NCI-H1417 (cell line): ENCODE data around the gene ARSG.
A peak's percentile ranks its signal among the peaks of the same experiment; 100 is the strongest.
"Not testable (repeated sequence)": the region's sequence is repeated elsewhere in the genome, so short reads cannot be mapped to it uniquely, and the experiment has no call there.

Experiments used
- DNase-seq, 3 experiments: peaks; one replicate each; lab custom pipeline; 2025; lab: John Stamatoyannopoulos, UW

ARSG gene

GRCh38 chr17:68290955-68291835 lies at the start of gene ARSG, which contains the start of gene SLC16A6:
Gene ARSG (plus strand): TSS chr17:68291495. CDS start chr17:68307494, 15,999 bp downstream.
Gene SLC16A6 (minus strand): TSS chr17:68291127. CDS start chr17:68278320, 12,807 bp downstream.
- DNase-seq, result peak; percentile 57 to 77 (median 69)

GRCh38 chr17:68246271-68247028 lies 44.8 kb upstream of the ARSG start:
- peak in 1 of 3 experiments; percentile 29 for DNase-seq

GRCh38 chr17:68247445-68248198 lies 43.7 kb upstream of the ARSG start, which contains the start of gene AMZ2:
Gene AMZ2 (plus strand): TSS chr17:68248043. CDS start chr17:68250188, 2,145 bp downstream.
- DNase-seq, result peak; percentile 96 to 97 (median 96)

DNA sequence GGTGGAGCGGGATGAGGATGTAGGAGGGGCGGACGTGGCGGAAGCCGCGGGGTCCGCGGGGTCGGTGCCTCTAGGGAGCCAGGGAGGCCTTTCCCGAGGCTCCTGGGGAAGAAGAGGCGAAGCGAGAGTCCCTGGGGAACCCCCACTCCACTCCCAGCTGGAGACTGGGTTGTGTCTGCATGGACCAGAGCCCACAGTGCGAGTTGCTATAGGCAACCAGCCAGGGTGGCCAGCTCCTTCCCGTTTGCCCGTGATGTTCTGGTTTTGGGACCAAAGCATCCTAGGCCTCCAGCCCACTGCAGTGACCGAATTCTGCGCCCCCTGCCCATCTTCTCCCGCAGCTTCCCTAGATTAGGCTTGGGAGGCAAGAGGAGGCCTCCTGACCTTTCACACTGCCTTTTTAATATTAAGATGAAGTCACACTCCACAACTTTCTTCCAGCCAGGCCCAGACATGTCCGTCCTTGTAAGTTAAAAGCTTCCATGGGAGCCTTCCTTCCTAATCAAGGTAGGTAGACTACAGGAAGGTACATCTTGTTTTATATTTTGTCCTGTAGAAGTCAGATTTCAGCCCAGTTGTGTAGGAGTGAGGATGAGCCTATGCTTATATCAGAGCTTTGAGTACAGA lies 43.0 kb upstream of the ARSG start:
- peak; percentile 49 to 90 (median 83) for DNase-seq

- no peak for DNase-seq
Observed at GRCh38 chr17:68248891-68249290, 42.4 kb upstream of the ARSG start.

DNA sequence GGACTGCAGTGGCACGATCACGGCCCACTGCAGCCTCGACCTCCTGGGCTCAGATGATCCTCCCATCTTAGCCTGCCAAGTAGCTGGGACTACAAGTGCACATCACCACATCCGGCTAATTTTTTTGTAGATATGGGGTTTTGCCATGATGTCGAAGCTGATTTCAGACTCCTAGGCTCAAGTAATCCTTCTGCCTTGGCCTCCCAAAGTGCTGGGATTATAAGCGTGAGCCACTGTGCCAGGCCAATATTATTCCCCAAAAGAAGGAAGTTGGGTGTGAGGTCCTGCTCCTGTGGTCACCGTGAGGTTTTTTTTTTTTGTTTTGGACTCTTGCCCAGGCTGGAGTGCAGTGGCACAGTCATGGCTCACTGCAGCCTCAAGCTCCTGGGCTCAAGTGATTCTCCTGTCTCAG lies 41.9 kb upstream of the ARSG start:
- DNase-seq, result no peak

DNA sequence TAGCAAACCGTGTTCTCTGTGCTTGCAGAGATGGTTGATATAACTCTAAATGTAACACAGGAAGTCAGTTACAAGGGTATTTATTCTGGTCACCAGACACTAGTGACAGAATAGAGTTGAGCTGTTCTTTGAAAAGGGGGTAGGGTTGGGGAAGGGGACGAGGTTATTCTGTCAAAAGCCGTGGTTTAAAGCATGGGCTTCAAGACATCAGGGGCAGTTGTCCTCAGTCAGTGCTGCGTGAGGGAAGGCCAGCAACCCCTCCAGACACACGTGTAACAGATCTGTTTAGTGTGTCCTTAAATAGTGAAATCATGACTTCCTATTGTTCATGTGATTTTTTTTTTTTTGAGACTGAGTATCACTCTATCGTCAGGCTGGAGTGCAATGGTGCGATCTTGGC lies 37.9 kb upstream of the ARSG start:
- DNase-seq, result not testable (repeated sequence)

GRCh38 chr17:68255151-68255550 lies 36.1 kb upstream of the ARSG start:
- no peak for DNase-seq

GRCh38 chr17:68255731-68256538 lies 35.4 kb upstream of the ARSG start:
- DNase-seq, result no peak

DNA sequence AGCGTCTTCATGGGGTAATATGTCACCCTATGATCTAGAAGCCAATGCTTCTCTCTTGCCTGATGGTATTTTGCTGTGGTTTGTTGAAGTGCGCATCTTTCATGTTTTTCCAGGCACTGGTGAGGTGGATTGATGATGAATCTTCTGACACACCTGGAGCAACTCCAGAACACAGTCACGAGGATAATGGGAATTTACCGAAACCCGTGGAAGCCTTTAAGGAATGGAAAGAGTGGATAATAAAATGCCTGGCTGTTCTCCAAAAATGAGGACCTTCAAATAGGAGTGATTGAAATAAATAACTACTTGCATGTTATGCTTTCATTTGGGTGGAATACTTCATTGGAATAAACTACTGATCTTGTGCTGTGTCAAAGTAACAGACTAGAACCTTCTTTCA lies 34.6 kb upstream of the ARSG start:
- not testable (repeated sequence) for DNase-seq

DNA sequence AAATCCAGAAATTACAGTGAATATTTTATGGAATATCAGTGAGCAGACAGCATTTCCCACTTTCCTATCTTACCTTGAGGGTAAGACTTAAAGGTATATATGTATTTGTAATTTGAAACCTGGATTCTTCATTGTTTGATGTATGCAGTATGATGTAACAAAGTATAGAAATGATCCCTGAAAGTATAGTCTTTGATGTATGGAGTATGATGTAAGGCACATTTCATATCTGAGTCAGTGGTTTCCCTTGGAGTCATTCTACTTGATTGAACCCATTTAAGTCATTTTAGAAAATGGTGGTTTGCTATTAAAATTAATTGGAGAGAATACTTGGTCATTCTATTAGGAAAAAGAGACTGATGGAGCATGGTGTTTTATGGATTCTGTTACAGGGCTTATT lies 33.4 kb upstream of the ARSG start:
- no peak for DNase-seq

- DNase-seq, result not testable (repeated sequence)
Observed at GRCh38 chr17:68258890-68259647, 32.2 kb upstream of the ARSG start.

DNA sequence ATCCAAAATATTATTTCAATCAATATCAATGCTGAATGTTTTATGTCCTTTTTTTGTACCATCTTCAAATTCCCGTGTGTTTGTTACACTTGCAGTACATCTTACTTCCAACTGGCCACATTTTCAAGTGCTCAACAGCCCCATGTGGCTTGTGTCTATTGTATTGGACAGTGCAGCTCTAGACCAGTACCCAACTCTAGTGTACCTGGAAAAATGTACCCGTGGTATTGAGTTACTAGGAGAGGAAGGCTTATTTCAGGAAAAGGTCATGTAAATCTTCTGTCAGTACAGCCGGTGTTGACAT lies 31.7 kb upstream of the ARSG start:
- not testable (repeated sequence) for DNase-seq

DNA sequence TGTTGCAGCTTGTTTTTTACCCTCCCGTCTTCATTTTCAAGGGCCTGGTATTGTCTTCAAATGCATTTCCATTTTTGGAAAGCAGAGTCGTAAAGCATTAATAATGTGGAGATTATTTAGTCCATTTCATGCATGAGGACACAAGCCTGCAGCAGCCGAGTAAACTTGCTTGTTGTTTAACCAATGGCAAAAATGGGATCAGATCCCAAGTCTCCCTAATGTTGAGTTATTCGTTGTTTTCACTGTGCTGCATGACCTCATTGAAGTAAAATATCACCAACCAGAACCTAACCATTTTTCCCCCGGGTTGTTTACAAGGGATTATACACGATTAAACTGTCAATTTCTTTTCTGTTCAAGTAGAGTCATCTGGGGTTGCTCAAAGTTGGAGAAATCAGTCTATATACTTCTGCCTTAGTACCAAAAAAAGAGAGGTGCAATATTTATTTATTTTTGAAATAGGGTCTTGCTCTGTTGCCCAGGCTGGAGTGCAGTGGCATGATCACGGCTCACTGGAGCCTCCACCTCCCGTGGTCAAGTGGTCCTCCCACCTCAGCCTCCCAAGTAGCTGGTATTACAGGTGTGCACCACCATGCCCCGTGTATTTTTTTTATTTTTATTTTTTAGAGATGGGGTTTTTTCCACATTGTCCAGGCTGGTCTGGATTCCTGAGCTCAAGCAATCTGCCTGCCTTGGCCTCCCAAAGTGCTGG lies 31.1 kb upstream of the ARSG start:
- no peak for DNase-seq

GRCh38 chr17:68262467-68262866 lies 28.8 kb upstream of the ARSG start:
- not testable (repeated sequence) for DNase-seq

DNA sequence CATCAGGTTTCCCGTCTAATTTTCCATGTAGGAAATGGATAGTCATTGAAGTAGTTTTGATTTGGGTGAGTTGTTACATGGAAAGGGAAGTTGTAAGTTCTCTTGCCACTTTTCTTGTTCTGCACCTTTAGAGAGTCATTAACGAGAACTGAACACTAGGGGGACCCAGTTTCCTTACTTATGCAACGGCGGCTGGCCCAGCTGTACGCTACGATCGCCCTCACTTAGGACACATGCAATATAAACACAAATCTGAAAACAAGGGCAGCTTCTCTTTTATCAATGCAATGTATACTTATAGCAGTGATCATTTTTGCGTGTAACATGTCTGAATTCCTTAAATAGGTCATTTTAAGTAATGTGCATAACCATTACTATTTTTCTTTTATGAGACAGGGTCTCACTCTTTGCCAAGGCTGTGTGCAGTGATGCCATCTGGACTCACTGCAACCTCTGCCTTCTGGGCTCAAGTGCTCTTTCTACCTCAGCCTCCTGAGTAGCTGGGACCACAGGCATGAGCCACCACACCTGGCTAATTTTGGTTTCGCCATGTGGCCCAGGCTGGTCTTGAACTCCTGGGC lies 28.1 kb upstream of the ARSG start:
- DNase-seq, result peak; percentile 21 to 62 (median 27)

DNA sequence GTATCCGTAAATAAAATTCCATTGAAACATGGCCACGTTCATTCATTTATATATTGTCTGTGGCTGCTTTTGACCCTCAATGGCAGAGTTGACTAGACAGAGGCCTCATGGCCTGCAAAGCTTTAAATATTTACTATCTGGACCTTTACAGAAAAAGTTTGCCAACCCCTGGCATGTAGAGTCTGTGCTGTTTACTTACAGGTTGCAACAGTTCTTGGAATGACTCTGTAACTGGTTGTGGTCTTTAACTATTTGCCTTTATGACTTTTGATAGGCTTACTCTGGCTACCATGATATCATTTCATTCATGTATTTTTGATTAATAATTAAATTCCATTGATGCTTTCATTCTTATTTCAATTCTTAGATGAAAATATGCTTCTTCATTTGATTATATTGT lies 25.5 kb upstream of the ARSG start:
- not testable (repeated sequence) for DNase-seq

GRCh38 chr17:68273722-68274121 lies 17.6 kb upstream of the ARSG start:
- no peak for DNase-seq

- DNase-seq, result not testable (repeated sequence)
Observed at GRCh38 chr17:68276339-68276738, 15.0 kb upstream of the ARSG start.
